HEK293 (cell line): ENCODE data around the gene STIM1.

Experiments
- CTCF ChIA-PET: fragments of 350-600 bp; formaldehyde crosslinking; extraction: SDS; loops from one replicate; lab custom pipeline; 2021; ENCODE audit warnings: antibody characterized with exemption; lab: Yijun Ruan, JAX
- POLR2A ChIA-PET: fragments of 300-600 bp; formaldehyde crosslinking; extraction: SDS; loops from one replicate; lab custom pipeline; 2020; ENCODE audit warnings: antibody characterized with exemption, inconsistent platforms; lab: Yijun Ruan, JAX
- H3K27ac ChIP-seq: fragments of 200-500 bp; sonication (Bioruptor generic); 2 replicates; pipeline ENCODE4 v1.5.1; 2014; ENCODE audit warnings: low read depth, low read length, control low read depth, inconsistent platforms; ENCODE audit errors: extremely low read depth
- H3K36me3 ChIP-seq, 2 experiments: fragments of 200-500 bp in 1 of 2; sonication (Bioruptor generic) in 1 of 2; 1 replicate in 1 of 2; 2 replicates in 1 of 2; pipeline ENCODE4 v1.5.1; 2014 to 2017; ENCODE audit warnings: inconsistent platforms in 2 of 2, low read length in 2 of 2; ENCODE audit not compliant: control insufficient read depth in 2 of 2, insufficient read depth in 1 of 2
- H3K4me1 ChIP-seq: fragments of 200-500 bp; sonication (Bioruptor generic); 2 replicates; pipeline ENCODE4 v1.5.1; 2014; ENCODE audit warnings: mild to moderate bottlenecking, low read length, inconsistent platforms; ENCODE audit not compliant: control insufficient read depth, insufficient read depth
- H3K4me3 ChIP-seq: 2 replicates; pipeline ENCODE4 v1.5.1; 2011; ENCODE audit warnings: low read depth, mild to moderate bottlenecking, control low read depth, low read length, moderate library complexity
- H3K9me3 ChIP-seq: fragments of 200-500 bp; sonication (Bioruptor generic); 2 replicates; pipeline ENCODE4 v1.5.1; 2014; ENCODE audit warnings: low read depth, low read length, inconsistent platforms; ENCODE audit not compliant: control insufficient read depth, insufficient read depth
- GLIS1 ChIP-seq: fragments of 450-650 bp; formaldehyde crosslinking; IDR thresholded peaks from 2 replicates; pipeline ENCODE4 v1.5.1; 2016; ENCODE audit warnings: missing biosample characterization, missing genetic modification characterization
- KLF8 ChIP-seq: fragments of 450-650 bp; formaldehyde crosslinking; IDR thresholded peaks from 2 replicates; pipeline ENCODE4 v1.5.1; 2016; ENCODE audit warnings: missing biosample characterization, missing genetic modification characterization
- MZF1 ChIP-seq: fragments of 450-650 bp; formaldehyde crosslinking; IDR thresholded peaks from 2 replicates; pipeline ENCODE4 v1.5.1; 2017; ENCODE audit warnings: missing biosample characterization, missing genetic modification characterization, borderline replicate concordance
- PRDM1 ChIP-seq: fragments of 450-650 bp; formaldehyde crosslinking; IDR thresholded peaks from 2 replicates; pipeline ENCODE4; 2016; ENCODE audit warnings: missing biosample characterization, missing genetic modification characterization
- SP2 ChIP-seq: fragments of 450-650 bp; formaldehyde crosslinking; IDR thresholded peaks from 2 replicates; pipeline ENCODE4 v1.5.1; 2016; ENCODE audit warnings: missing biosample characterization, missing genetic modification characterization
- YY1 ChIP-seq: fragments of 450-650 bp; formaldehyde crosslinking; IDR thresholded peaks from 2 replicates; pipeline ENCODE4 v1.5.1; 2018; ENCODE audit warnings: missing biosample characterization, missing genetic modification characterization
- ZEB2 ChIP-seq: fragments of 450-650 bp; formaldehyde crosslinking; IDR thresholded peaks from 2 replicates; pipeline ENCODE4 v1.5.1; 2016; ENCODE audit warnings: missing biosample characterization, missing genetic modification characterization
- ZFHX2 ChIP-seq: fragments of 450-650 bp; formaldehyde crosslinking; conservative IDR thresholded peaks from 2 replicates; pipeline ENCODE4 v1.5.1; 2016; ENCODE audit warnings: missing biosample characterization, missing genetic modification characterization
- ZFP37 ChIP-seq: fragments of 450-650 bp; formaldehyde crosslinking; IDR thresholded peaks from 2 replicates; pipeline ENCODE4 v1.5.1; 2016; ENCODE audit warnings: missing biosample characterization, missing genetic modification characterization
- ZFP41 ChIP-seq: fragments of 450-650 bp; formaldehyde crosslinking; IDR thresholded peaks from 2 replicates; pipeline ENCODE4 v1.5.1; 2016; ENCODE audit warnings: missing biosample characterization, missing genetic modification characterization, borderline replicate concordance
- ZNF146 ChIP-seq: fragments of 450-650 bp; formaldehyde crosslinking; IDR thresholded peaks from 2 replicates; pipeline ENCODE4 v1.5.1; 2016; ENCODE audit warnings: missing biosample characterization, missing genetic modification characterization
- ZNF18 ChIP-seq: fragments of 450-650 bp; formaldehyde crosslinking; IDR thresholded peaks from 2 replicates; pipeline ENCODE4 v1.5.1; 2016; ENCODE audit warnings: missing biosample characterization, missing genetic modification characterization
- ZNF184 ChIP-seq: fragments of 450-650 bp; IDR thresholded peaks from 2 replicates; pipeline ENCODE4 v1.5.1; 2018; ENCODE audit warnings: missing biosample characterization, mild to moderate bottlenecking, missing genetic modification characterization
- ZNF214 ChIP-seq: fragments of 450-650 bp; formaldehyde crosslinking; IDR thresholded peaks from 2 replicates; pipeline ENCODE4 v1.5.1; 2017; ENCODE audit warnings: missing biosample characterization, mild to moderate bottlenecking, missing genetic modification characterization, borderline replicate concordance
- ZNF37A ChIP-seq: fragments of 450-650 bp; IDR thresholded peaks from 2 replicates; pipeline ENCODE4 v1.5.1; 2018; ENCODE audit warnings: missing biosample characterization, missing genetic modification characterization
- ZNF394 ChIP-seq: fragments of 450-650 bp; formaldehyde crosslinking; IDR thresholded peaks from 2 replicates; pipeline ENCODE4 v1.5.1; 2016; ENCODE audit warnings: missing biosample characterization, missing genetic modification characterization, mild to moderate bottlenecking, moderate library complexity, borderline replicate concordance
- ZNF48 ChIP-seq: fragments of 450-650 bp; formaldehyde crosslinking; IDR thresholded peaks from 2 replicates; pipeline ENCODE4 v1.5.1; 2016; ENCODE audit warnings: missing biosample characterization, missing genetic modification characterization
- ZNF513 ChIP-seq: fragments of 450-650 bp; IDR thresholded peaks from 2 replicates; pipeline ENCODE4 v1.5.1; 2018; ENCODE audit warnings: missing biosample characterization, missing genetic modification characterization
- ZNF600 ChIP-seq: fragments of 450-650 bp; formaldehyde crosslinking; IDR thresholded peaks from 2 replicates; pipeline ENCODE4 v1.5.1; 2016; ENCODE audit warnings: missing biosample characterization, missing genetic modification characterization
- ZNF747 ChIP-seq: fragments of 450-650 bp; formaldehyde crosslinking; IDR thresholded peaks from 2 replicates; pipeline ENCODE4 v1.5.1; 2016; ENCODE audit warnings: missing biosample characterization, missing genetic modification characterization
- ZNF76 ChIP-seq: fragments of 450-650 bp; formaldehyde crosslinking; IDR thresholded peaks from 2 replicates; pipeline ENCODE4; 2016; ENCODE audit warnings: low read depth, missing biosample characterization, missing genetic modification characterization, borderline replicate concordance
- ZNF777 ChIP-seq: fragments of 450-650 bp; formaldehyde crosslinking; IDR thresholded peaks from 2 replicates; pipeline ENCODE4 v1.5.1; 2017; ENCODE audit warnings: missing biosample characterization, missing genetic modification characterization, borderline replicate concordance
- ZNF792 ChIP-seq: fragments of 450-650 bp; formaldehyde crosslinking; IDR thresholded peaks from 2 replicates; pipeline ENCODE4 v1.5.1; 2016; ENCODE audit warnings: missing biosample characterization, missing genetic modification characterization
- ZNF837 ChIP-seq: fragments of 450-650 bp; formaldehyde crosslinking; IDR thresholded peaks from 2 replicates; pipeline ENCODE4 v1.5.1; 2016; ENCODE audit warnings: missing biosample characterization, missing genetic modification characterization

STIM1 gene

GRCh38 chr11:3953327-3953726 is 97.9 kb downstream of the STIM1 start:
- H3K27ac ChIP-seq = no peak overlapping the region
- POLR2A ChIA-PET = no interaction called here

GRCh38 chr11:3954448-3955298 is 99.2 kb downstream of the STIM1 start:
- ChIA-PET POLR2A (no interaction called here), CTCF (interaction anchor here (1.4 kb wide), 1 partner anchor 100 kb away, joined by 4 read pairs; the partner anchor contains the start of gene STIM1)
- TF ChIP-seq YY1 = no peak
- TF ChIP-seq ZNF146 (tag by site-specific recombination) = 0 out of 2 replicates have a peak, but pooled peaks have one; percentile 22
- Histone ChIP-seq H3K36me3 (no peaks in the 10 kb centered on the region), H3K4me3 (no peak overlapping the region), H3K27ac (no peak overlapping the region), H3K9me3 (no peaks in the 10 kb centered on the region), H3K4me1 (no peaks in the 10 kb centered on the region)

More at GRCh38 chr11:3953327-3953726, 97.9 kb downstream of the STIM1 start:
- TF ChIP-seq ZNF747 (tag by site-specific recombination) (no peak), ZNF394 (tag by site-specific recombination) (no peak), ZNF792 (tag by site-specific recombination) (no peak), ZFP41 (tag by site-specific recombination) (no peak), ZNF513 (tag by site-specific recombination) (no peak), MZF1 (tag by site-specific recombination) (no peak), ZNF777 (no peak), ZNF76 (tag by site-specific recombination) (no peak), ZNF18 (tag by site-specific recombination) (no peak), ZNF600 (no peak)
- H3K4me3 ChIP-seq = no peak overlapping the region
- H3K4me1 ChIP-seq = no peaks in the 10 kb centered on the region
- CTCF ChIA-PET = no interaction called here
- no peaks in the 10 kb centered on the region for H3K36me3 ChIP-seq
- H3K9me3 ChIP-seq = no peaks in the 10 kb centered on the region

GRCh38 chr11:3955299-3955665 is 99.8 kb downstream of the STIM1 start:
- ChIA-PET POLR2A (no interaction called here), CTCF (interaction anchor here (0.7 to 1.4 kb wide), 2 partner anchors 100 to 117 kb away, joined by 4 read pairs; partner anchors contain the start of gene STIM1)

More at GRCh38 chr11:3955299-3955665, 99.8 kb downstream of the STIM1 start:
- no peak for TF ChIP-seq ZNF837
- no peak for TF ChIP-seq KLF8
- no peak for TF ChIP-seq ZFHX2 (tag by site-specific recombination)
- TF ChIP-seq ZNF214 (tag by site-specific recombination) = no peak
- no peak for TF ChIP-seq SP2
- no peak for TF ChIP-seq ZNF48
- no peak for TF ChIP-seq ZNF184 (tag by site-specific recombination)
- TF ChIP-seq ZEB2 (tag by site-specific recombination) = no peak
- TF ChIP-seq ZFP37 (tag by site-specific recombination) = no peak
- no peak for TF ChIP-seq PRDM1
- TF ChIP-seq GLIS1 (tag by site-specific recombination) = no peak
- TF ChIP-seq ZNF37A = no peak
- TF ChIP-seq, all 188 proteins: peak for 0
- Histone ChIP-seq H3K27ac (no peak overlapping the region), H3K36me3 (no peaks in the 10 kb centered on the region), H3K4me3 (no peak overlapping the region), H3K4me1 (no peaks in the 10 kb centered on the region), H3K9me3 (no peaks in the 10 kb centered on the region)
